Esophagus (tissue), 2 donors: ENCODE results near the gene ZNF248. TPM values are rescaled to one million over a fixed set of nuclear protein-coding genes. Genes with fewer than 3 reads are reported as not detected.
A peak's percentile ranks its signal among the peaks of the same experiment; 100 is the strongest.

ENCODE experiments used
- H3K27ac ChIP-seq, 2 donors: one replicate each; pipeline ENCODE4 v1.5.1; 2013; ENCODE audit warnings: low read depth in 2 of 2, mild to moderate bottlenecking in 2 of 2, inconsistent platforms in 1 of 2, low read length in 1 of 2, moderate library complexity in 1 of 2
- H3K27me3 ChIP-seq, 2 donors: one replicate each; pipeline ENCODE4 v1.6.1; 2013; ENCODE audit warnings: low read length in 2 of 2, control low read depth in 1 of 2, mild to moderate bottlenecking in 1 of 2; ENCODE audit not compliant: insufficient read depth in 2 of 2, control insufficient read depth in 1 of 2
- H3K36me3 ChIP-seq, 2 donors: one replicate each; pipeline ENCODE4 v1.6.1; 2013; ENCODE audit warnings: low read length in 1 of 2; ENCODE audit not compliant: control insufficient read depth in 2 of 2, insufficient read depth in 2 of 2
- H3K4me1 ChIP-seq, 2 donors: one replicate each; pipeline ENCODE4 v1.6.1; 2013; ENCODE audit warnings: low read length in 1 of 2; ENCODE audit not compliant: control insufficient read depth in 2 of 2, insufficient read depth in 2 of 2
- H3K4me3 ChIP-seq, 2 donors: one replicate each; pipeline ENCODE4 v1.5.1; 2013; ENCODE audit warnings: low read length in 2 of 2, mild to moderate bottlenecking in 2 of 2, low read depth in 1 of 2, moderate library complexity in 1 of 2
- H3K9me3 ChIP-seq, 2 donors: one replicate each; pipeline ENCODE4 v1.6.1; 2013; ENCODE audit warnings: mild to moderate bottlenecking in 2 of 2, low read depth in 1 of 2, low read length in 1 of 2, moderate library complexity in 1 of 2; ENCODE audit not compliant: control insufficient read depth in 2 of 2, insufficient read depth in 1 of 2
- WGBS, 2 donors: extraction: QIAGEN DNeasy Blood & Tissue Kit; methylation state at CpG; one replicate each; pipeline ENCODE4 v1.1.7; 2013; 5-methylcytosine and 5-hydroxymethylcytosine counted together
- polyA plus RNA-seq, 2 donors: library from polyadenylated mRNA; stranded (reverse); fragments of 200-250 nt; gene quantifications; one replicate each; pipeline ENCODE4 v1.2.3, GENCODE V29; 2013
- donor health status: healthy with polysubstance abuse.
- donor health status: Bipolar disorder and iron deficiency.

Gene ZNF248
- 1 to 10 TPM; 2.9 to 4.0 TPM for polyA plus RNA-seq

DNA sequence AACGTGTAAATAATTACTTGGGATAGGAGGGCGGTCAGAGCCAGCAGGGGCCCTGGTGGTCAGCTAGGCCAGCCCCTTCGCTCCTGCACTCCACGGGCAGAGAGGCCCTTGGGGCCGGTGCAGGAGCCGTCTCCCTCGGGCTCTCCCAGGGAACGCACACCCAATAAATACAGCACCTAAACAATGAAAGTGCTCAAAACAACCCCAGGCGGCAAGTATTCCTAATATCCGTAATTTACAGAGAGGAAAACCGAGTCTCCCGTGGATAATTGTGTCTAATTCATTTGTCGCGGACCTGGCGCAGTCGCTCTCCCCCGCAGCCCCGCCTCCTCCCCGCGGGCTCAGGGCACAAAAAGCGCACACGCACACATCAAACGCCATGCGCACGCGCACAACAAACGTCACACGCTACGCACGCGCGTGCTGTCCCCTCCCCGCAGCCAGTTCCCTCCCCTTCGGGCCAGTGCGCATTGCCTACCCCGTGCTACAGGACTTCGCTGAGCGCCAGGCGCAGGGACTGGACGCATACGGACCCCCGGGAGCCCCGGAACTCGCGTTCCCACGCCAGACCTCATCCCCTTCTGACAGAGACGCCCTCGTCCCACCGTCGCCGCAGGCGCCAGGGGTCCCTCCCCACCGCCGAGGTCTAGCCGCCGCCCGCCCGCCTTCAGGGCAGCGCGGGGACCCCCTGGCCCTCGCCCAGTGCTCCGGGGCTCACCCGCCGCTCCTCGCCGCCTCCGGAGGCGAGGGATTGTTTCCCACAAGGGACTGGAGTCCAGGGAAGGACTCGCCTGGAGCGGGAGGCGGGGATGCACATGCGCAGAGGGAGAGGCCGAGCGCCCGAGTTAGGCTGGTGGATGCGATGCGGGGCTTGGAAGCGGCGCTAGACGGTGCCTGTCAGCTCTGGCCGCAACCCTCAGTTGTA is at the start of gene ZNF248:
Gene ZNF248 (minus strand): TSS at position 324 of the 925 bp plus-strand sequence. CDS start 1,300 bp downstream, outside the sequence.
- H3K27me3 ChIP-seq: no peaks in the 10 kb centered on the region
- H3K4me1 ChIP-seq: no peaks in the 10 kb centered on the region
- H3K27ac ChIP-seq: peak within 1 kb of the TSS; percentile 95 to 100
- H3K9me3 ChIP-seq: no peaks in the 10 kb centered on the region
- H3K36me3 ChIP-seq: no peaks in the 10 kb centered on the region
- 0% methylated on average over 79 to 81 of the region's 81 CpGs for WGBS, 2 donors
- peak within 1 kb of the TSS; percentile 60 to 93 for H3K4me3 ChIP-seq

DNA sequence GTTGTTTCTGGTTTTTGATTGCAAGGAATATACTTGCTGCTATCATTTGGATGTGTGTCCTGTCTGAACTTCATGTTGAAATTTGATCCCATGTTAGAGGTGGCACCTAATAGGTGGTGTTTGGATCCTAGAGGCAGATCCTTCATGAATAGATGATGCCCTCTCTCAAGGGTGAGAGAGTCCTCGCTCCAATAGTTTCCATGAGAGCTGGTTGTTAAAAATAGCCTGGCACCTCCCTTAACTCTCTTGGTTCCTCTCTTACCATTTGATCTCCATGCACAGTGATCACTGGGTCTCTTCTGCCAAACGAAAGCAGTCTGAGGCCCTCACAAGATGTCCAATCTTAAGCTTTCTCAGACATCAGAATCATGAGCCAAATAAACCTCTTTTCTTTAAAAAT is 49.0 kb upstream of the ZNF248 start:
- H3K27ac ChIP-seq: no peak overlapping the region
- 49 to 60% methylated on average over 2 of the region's 2 CpGs for WGBS, 2 donors
- no peaks in the 10 kb centered on the region for H3K4me1 ChIP-seq
- peaks cover 2% of the 10 kb centered on the region in 2 donors for H3K9me3 ChIP-seq
- no peaks in the 10 kb centered on the region for H3K27me3 ChIP-seq
- no peaks in the 10 kb centered on the region for H3K36me3 ChIP-seq
- no peak overlapping the region for H3K4me3 ChIP-seq

GRCh38 chr10:37896436-37896835 is 39.0 kb upstream of the ZNF248 start:
- H3K9me3 ChIP-seq: peaks cover 0 to 3% of the 10 kb centered on the region in 2 donors
- no peaks in the 10 kb centered on the region for H3K4me1 ChIP-seq
- H3K4me3 ChIP-seq: no peak overlapping the region
- H3K36me3 ChIP-seq: no peaks in the 10 kb centered on the region
- no peak overlapping the region for H3K27ac ChIP-seq
- no peaks in the 10 kb centered on the region for H3K27me3 ChIP-seq

DNA sequence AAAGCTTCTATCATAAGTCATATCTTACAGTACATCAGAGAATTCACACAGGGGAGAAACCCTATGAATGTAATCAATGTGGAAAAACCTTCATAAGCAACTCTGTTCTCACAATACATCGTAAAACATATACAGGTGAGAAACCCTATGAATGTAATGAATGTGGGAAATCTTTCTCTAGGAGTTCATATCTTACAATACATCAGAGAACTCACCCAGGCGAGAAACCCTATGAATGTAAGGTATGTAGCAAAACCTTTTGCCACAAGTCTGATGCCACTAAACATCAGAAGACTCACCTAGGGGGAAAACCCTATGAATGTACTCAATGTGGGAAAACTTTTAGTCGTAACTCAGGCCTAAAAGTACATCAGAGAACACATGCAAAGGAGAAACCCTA is 38.3 kb upstream of the ZNF248 start:
- H3K4me3 ChIP-seq: no peak overlapping the region
- no peaks in the 10 kb centered on the region for H3K4me1 ChIP-seq
- H3K27ac ChIP-seq: no peak overlapping the region
- peaks cover 3% of the 10 kb centered on the region in 2 donors for H3K9me3 ChIP-seq
- no peaks in the 10 kb centered on the region for H3K36me3 ChIP-seq
- H3K27me3 ChIP-seq: no peaks in the 10 kb centered on the region
- WGBS, 2 donors: 69% methylated on average over 3 of the region's 3 CpGs

DNA sequence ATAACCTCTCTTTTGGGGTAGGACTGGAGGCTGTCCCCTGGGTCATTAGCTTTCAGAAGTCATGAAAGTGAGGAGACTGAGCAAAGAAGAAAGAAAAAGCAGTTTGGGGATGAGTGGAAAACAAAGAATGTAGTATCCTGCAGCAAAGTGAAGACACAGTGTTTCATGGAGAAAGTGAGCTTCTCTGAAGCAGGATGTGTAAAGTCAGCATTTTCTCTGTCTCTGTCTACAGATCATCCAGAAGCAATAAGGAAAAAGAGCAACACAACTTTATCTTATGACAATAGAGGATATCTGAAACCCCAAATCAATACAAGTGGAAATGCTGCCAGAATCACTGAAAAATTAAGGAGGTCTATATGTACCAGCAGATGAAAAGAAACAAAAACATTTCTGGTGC is 28.4 kb upstream of the ZNF248 start:
- no peak overlapping the region for H3K4me3 ChIP-seq
- no peaks in the 10 kb centered on the region for H3K27me3 ChIP-seq
- H3K4me1 ChIP-seq: no peaks in the 10 kb centered on the region
- H3K27ac ChIP-seq: no peak overlapping the region
- H3K36me3 ChIP-seq: no peaks in the 10 kb centered on the region
- H3K9me3 ChIP-seq: no peaks in the 10 kb centered on the region

- Histone ChIP-seq H3K36me3 (no peaks in the 10 kb centered on the region), H3K27ac (no peak overlapping the region), H3K27me3 (no peaks in the 10 kb centered on the region), H3K4me1 (no peaks in the 10 kb centered on the region), H3K4me3 (no peak overlapping the region), H3K9me3 (no peaks in the 10 kb centered on the region)
- WGBS, 2 donors: 80 to 85% methylated on average over 4 of the region's 4 CpGs
These were observed 15.5 kb upstream of the ZNF248 start for GRCh38 chr10:37872955-37873354.

- 87 to 88% methylated on average over 5 of the region's 5 CpGs for whole genome bisulfite sequencing, 2 donors
- Histone ChIP-seq H3K27ac (no peak overlapping the region), H3K4me3 (no peak overlapping the region), H3K36me3 (no peaks in the 10 kb centered on the region), H3K4me1 (no peaks in the 10 kb centered on the region), H3K9me3 (no peaks in the 10 kb centered on the region), H3K27me3 (no peaks in the 10 kb centered on the region)
These were observed 14.9 kb upstream of the ZNF248 start for GRCh38 chr10:37872283-37872682.

- Histone ChIP-seq H3K4me3 (no peak overlapping the region), H3K4me1 (no peaks in the 10 kb centered on the region), H3K36me3 (no peaks in the 10 kb centered on the region), H3K27me3 (no peaks in the 10 kb centered on the region), H3K9me3 (no peaks in the 10 kb centered on the region), H3K27ac (no peak overlapping the region)
- 65 to 77% methylated on average over 7 of the region's 7 CpGs for WGBS, 2 donors
These were observed 14.3 kb upstream of the ZNF248 start for GRCh38 chr10:37871568-37872251.

- H3K27ac ChIP-seq: no peak overlapping the region
- H3K27me3 ChIP-seq: no peaks in the 10 kb centered on the region
- WGBS, 2 donors: 47 to 98% methylated on average over 2 of the region's 2 CpGs
- no peaks in the 10 kb centered on the region for H3K36me3 ChIP-seq
- no peaks in the 10 kb centered on the region for H3K4me1 ChIP-seq
- H3K9me3 ChIP-seq: no peaks in the 10 kb centered on the region
- no peak overlapping the region for H3K4me3 ChIP-seq
These were observed 13.7 kb upstream of the ZNF248 start for GRCh38 chr10:37871143-37871542.
